PC-9 (cell line): ENCODE results near the gene MCHR2.

ENCODE experiments used
- CTCF ChIP-seq: fragments of 200-600 bp; sonication (generic); conservative IDR thresholded peaks from 2 replicates; pipeline ENCODE4 v1.6.1; 2017; ENCODE audit warnings: mixed run types, antibody characterized with exemption, mild to moderate bottlenecking, moderate library complexity
- EZH2 ChIP-seq: fragments of 200-600 bp; sonication (generic); IDR thresholded peaks from 2 replicates; pipeline ENCODE4 v1.8.0; 2017; ENCODE audit warnings: antibody characterized with exemption, low read depth

- TF ChIP-seq CTCF: no peak
- TF ChIP-seq EZH2: no peak
Measured at GRCh38 chr6:99933129-99933528, 60.9 kb downstream of the MCHR2 start.
